Panc1 (cell line): ENCODE results near the gene ORMDL2. TPM values are rescaled to one million over a fixed set of nuclear protein-coding genes. Genes with fewer than 3 reads are reported as not detected.

Experiments used
- ATAC-seq: fragments of 200-7000 bp; cut with Tn5 transposase; 2 replicates; pipeline ENCODE4 v1.9.1; 2020; ENCODE audit warnings: mild to moderate bottlenecking, moderate library complexity
- BruUV-seq: library from RNA; stranded (reverse); fragments of 400-500 nt; replicated peaks from 2 replicates; lab custom pipeline; 2021; lab: Mats Ljungman, UMichigan
- CTCF ChIA-PET: fragments of 300-600 bp; sonication (Branson Sonifier 250); formaldehyde crosslinking; loops from one replicate; lab custom pipeline; 2022; ENCODE audit warnings: antibody characterized with exemption; lab: Charles Lee
- POLR2A ChIA-PET: fragments of 300-600 bp; sonication (Branson Sonifier 250); formaldehyde crosslinking; loops from one replicate; lab custom pipeline; 2022; ENCODE audit warnings: antibody characterized with exemption; lab: Charles Lee
- DNase-seq: peaks from one replicate; pipeline ENCODE4 v3.0.0-alpha.2; 2010; ENCODE audit warnings: low read depth, low spot score
- H3K27ac ChIP-seq: 2 replicates; pipeline ENCODE4 v1.5.1; 2011; ENCODE audit warnings: mild to moderate bottlenecking, low read length, inconsistent platforms
- H3K27me3 ChIP-seq: fragments of 200-500 bp; sonication (Bioruptor generic); 2 replicates; pipeline ENCODE4 v1.6.0; 2014; ENCODE audit warnings: low read length, inconsistent platforms; ENCODE audit not compliant: control insufficient read depth, insufficient read depth
- H3K36me3 ChIP-seq: fragments of 200-500 bp; sonication (Bioruptor generic); 2 replicates; pipeline ENCODE4 v1.5.1; 2014; ENCODE audit warnings: inconsistent platforms, mild to moderate bottlenecking, low read length, moderate library complexity; ENCODE audit not compliant: control insufficient read depth, insufficient read depth
- H3K4me1 ChIP-seq: 2 replicates; pipeline ENCODE4 v1.5.1; 2011; ENCODE audit warnings: inconsistent platforms, mild to moderate bottlenecking, low read length, moderate library complexity; ENCODE audit not compliant: control insufficient read depth, insufficient read depth
- H3K4me3 ChIP-seq, 2 experiments: 2 replicates each; pipeline ENCODE4 v1.5.1; 2011 to 2012; ENCODE audit warnings: low read depth in 2 of 2, low read length in 2 of 2, mild to moderate bottlenecking in 2 of 2, inconsistent platforms in 1 of 2, moderate library complexity in 1 of 2
- H3K9me3 ChIP-seq: fragments of 200-500 bp; sonication (Bioruptor generic); 2 replicates; pipeline ENCODE4 v1.5.1; 2014; ENCODE audit warnings: low read depth, mild to moderate bottlenecking, inconsistent platforms, low read length, moderate library complexity; ENCODE audit not compliant: control insufficient read depth, insufficient read depth
- POLR2AphosphoS5 ChIP-seq: IDR thresholded peaks from 2 replicates; pipeline ENCODE4 v1.6.1; 2012; ENCODE audit warnings: mild to moderate bottlenecking, low read depth, low read length, moderate library complexity
- SIN3A ChIP-seq: IDR thresholded peaks from 2 replicates; pipeline ENCODE4 v1.6.1; 2012; ENCODE audit warnings: low read depth, mild to moderate bottlenecking, low read length, moderate library complexity, borderline replicate concordance; ENCODE audit not compliant: insufficient read depth
- TCF7L2 ChIP-seq: IDR thresholded peaks from 2 replicates; pipeline ENCODE4 v1.6.1; 2011; ENCODE audit warnings: mild to moderate bottlenecking, low read depth, low read length, inconsistent platforms
- in situ Hi-C: cut with HindIII; loops from 2 replicates; pipeline ENCODE4 v1.10.0; 2016; ENCODE audit warnings: low sequenced_read_pairs, low pct_unique_long_range_greater_than_20kb
- intact Hi-C: fragments of 100-400 bp; cut with micrococcal nuclease; formaldehyde crosslinking; loops from one replicate; pipeline ENCODE4 v1.10.0; 2022; ENCODE audit not compliant: unreplicated experiment
- total RNA-seq: library from RNA; stranded (reverse); gene quantifications from one replicate; pipeline ENCODE4 v1.2.1, GENCODE V29; 2021; ENCODE audit not compliant: unreplicated experiment
- TF ChIP-seq, protein P1 (sequence below), 2 experiments: IDR thresholded peaks; 2 replicates each; pipeline ENCODE4 v1.6.1; 2011 to 2012; ENCODE audit warnings: low read depth in 2 of 2, control low read depth in 1 of 2, low read length in 1 of 2, mild to moderate bottlenecking in 1 of 2, moderate library complexity in 1 of 2; ENCODE audit not compliant: insufficient read depth in 1 of 2
- TF ChIP-seq, protein P2 (sequence below): fragments of 450-650 bp; IDR thresholded peaks from 2 replicates; pipeline ENCODE4 v1.5.1; 2017; ENCODE audit warnings: mild to moderate bottlenecking

The ORMDL2 gene
- total RNA-seq, 1 experiment from 2014 or later = 59.6 TPM

DNA sequence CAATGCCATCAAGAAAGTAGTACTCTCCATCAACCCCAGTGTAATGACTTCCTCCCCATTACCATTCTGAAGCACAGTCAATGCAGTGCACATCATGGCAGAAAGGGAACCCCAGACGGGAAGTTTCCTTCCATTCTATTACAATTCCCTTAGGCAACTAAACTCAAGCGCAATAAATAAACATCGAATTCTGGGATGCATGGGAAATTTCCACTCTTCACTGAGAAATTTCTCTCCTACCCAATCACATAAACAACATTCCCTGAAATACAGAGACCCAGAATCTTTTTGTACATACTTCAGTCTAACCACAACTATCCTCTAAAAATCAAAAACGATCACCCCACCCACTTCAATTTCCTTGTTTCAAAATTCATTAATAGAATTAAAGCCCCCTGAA, 20.3 kb upstream of the ORMDL2 start:
- in situ Hi-C loops (no loop called here), intact Hi-C loops (loop anchor here (2.0 kb wide), 1 partner anchor 59 kb away; no protein-coding TSS in a partner anchor)
- H3K36me3 ChIP-seq = peaks cover 51% of the 10 kb centered on the region
- no peaks in the 10 kb centered on the region for H3K9me3 ChIP-seq
- H3K27me3 ChIP-seq = no peaks in the 10 kb centered on the region
- no peak for ATAC-seq
- DNase-seq = no peak
- POLR2A ChIA-PET = interaction anchor here (0.7 kb wide), 1 partner anchor 20 kb away, joined by 3 read pairs; the partner anchor contains the start of gene ORMDL2
- TF ChIP-seq, protein P1, sequence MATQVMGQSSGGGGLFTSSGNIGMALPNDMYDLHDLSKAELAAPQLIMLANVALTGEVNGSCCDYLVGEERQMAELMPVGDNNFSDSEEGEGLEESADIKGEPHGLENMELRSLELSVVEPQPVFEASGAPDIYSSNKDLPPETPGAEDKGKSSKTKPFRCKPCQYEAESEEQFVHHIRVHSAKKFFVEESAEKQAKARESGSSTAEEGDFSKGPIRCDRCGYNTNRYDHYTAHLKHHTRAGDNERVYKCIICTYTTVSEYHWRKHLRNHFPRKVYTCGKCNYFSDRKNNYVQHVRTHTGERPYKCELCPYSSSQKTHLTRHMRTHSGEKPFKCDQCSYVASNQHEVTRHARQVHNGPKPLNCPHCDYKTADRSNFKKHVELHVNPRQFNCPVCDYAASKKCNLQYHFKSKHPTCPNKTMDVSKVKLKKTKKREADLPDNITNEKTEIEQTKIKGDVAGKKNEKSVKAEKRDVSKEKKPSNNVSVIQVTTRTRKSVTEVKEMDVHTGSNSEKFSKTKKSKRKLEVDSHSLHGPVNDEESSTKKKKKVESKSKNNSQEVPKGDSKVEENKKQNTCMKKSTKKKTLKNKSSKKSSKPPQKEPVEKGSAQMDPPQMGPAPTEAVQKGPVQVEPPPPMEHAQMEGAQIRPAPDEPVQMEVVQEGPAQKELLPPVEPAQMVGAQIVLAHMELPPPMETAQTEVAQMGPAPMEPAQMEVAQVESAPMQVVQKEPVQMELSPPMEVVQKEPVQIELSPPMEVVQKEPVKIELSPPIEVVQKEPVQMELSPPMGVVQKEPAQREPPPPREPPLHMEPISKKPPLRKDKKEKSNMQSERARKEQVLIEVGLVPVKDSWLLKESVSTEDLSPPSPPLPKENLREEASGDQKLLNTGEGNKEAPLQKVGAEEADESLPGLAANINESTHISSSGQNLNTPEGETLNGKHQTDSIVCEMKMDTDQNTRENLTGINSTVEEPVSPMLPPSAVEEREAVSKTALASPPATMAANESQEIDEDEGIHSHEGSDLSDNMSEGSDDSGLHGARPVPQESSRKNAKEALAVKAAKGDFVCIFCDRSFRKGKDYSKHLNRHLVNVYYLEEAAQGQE (IDR thresholded peaks at IDR 0.05; ENCODE audit: insufficient read depth in 1 of 2, low read depth in 2 of 2, low read length in 1 of 2) = no peak
- TF ChIP-seq, protein P2, sequence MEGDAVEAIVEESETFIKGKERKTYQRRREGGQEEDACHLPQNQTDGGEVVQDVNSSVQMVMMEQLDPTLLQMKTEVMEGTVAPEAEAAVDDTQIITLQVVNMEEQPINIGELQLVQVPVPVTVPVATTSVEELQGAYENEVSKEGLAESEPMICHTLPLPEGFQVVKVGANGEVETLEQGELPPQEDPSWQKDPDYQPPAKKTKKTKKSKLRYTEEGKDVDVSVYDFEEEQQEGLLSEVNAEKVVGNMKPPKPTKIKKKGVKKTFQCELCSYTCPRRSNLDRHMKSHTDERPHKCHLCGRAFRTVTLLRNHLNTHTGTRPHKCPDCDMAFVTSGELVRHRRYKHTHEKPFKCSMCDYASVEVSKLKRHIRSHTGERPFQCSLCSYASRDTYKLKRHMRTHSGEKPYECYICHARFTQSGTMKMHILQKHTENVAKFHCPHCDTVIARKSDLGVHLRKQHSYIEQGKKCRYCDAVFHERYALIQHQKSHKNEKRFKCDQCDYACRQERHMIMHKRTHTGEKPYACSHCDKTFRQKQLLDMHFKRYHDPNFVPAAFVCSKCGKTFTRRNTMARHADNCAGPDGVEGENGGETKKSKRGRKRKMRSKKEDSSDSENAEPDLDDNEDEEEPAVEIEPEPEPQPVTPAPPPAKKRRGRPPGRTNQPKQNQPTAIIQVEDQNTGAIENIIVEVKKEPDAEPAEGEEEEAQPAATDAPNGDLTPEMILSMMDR = no peak
- TF ChIP-seq SIN3A (no peak), POLR2AphosphoS5 (no peak), TCF7L2 (no peak)
- H3K4me1 ChIP-seq = 0 out of 2 replicates have a peak, but pooled peaks cover 3% of the 10 kb centered on the region
- CTCF ChIA-PET = interaction anchor here (1.4 kb wide), 1 partner anchor 59 kb away, joined by 7 read pairs; no protein-coding TSS in a partner anchor
- no peak overlapping the region for H3K27ac ChIP-seq
- no peak overlapping the region for H3K4me3 ChIP-seq
- no TSS peak for BruUV-seq

DNA sequence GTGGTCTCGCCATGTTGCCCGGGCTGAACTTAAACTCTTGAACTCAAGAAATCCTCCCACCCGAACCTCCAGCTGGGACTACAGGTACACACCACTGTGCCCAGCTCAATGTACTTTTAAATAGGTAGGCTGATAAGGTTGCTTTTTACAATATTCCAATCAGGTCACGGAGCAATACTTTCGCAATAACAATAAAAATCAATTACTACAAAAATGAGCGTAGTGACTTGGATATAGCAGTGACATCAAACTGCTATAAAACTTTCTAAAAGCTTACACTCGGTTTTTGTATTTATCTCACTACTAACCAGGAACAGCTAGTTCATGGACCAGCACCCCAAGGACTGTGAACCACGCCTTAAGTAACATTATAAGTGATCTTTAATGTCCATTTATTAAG, 10.9 kb upstream of the ORMDL2 start:
- no peak overlapping the region for H3K27ac ChIP-seq
- ChIA-PET CTCF (no interaction called here), POLR2A (no interaction called here)
- H3K36me3 ChIP-seq = peaks cover 7% of the 10 kb centered on the region
- H3K27me3 ChIP-seq = no peaks in the 10 kb centered on the region
- in situ Hi-C loops (no loop called here), intact Hi-C loops (no loop called here)
- BruUV-seq = no TSS peak
- H3K4me1 ChIP-seq = no peaks in the 10 kb centered on the region
- TF ChIP-seq POLR2AphosphoS5 (no peak), TCF7L2 (no peak), SIN3A (no peak)
- TF ChIP-seq, protein P1 (IDR thresholded peaks at IDR 0.05; ENCODE audit: insufficient read depth in 1 of 2, low read depth in 2 of 2, low read length in 1 of 2) = no peak
- TF ChIP-seq, protein P2 = no peak
- ATAC-seq = no peak
- H3K4me3 ChIP-seq = no peak overlapping the region
- no peaks in the 10 kb centered on the region for H3K9me3 ChIP-seq
- DNase-seq = no peak
